ENCODE data around the gene IGFBP1.

Gene IGFBP1

DNA sequence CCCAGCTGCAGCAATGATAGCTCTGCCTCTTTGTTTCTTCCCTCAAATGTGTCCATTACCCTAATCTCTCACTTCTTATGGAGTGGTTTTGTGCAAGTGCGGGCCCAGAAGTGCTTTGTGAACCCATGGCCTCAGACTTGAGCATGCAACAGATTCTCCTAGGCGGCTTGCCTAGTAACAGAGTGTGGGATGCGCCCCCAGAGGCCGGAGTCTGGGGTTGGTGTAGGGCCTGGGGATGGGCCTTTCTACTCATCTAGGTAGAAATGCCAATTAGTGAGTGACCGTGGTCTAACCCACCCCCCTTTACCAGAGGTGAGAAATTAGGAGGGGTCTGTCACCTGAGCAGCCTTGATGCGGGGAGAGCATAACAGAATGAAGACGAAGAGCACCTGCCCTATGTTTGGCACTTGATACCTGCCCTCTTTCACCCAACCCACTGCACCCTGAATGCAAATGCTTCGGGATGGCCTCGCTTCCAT lies 7.0 kb upstream of the IGFBP1 start:
- no peak for DNase-seq

DNA sequence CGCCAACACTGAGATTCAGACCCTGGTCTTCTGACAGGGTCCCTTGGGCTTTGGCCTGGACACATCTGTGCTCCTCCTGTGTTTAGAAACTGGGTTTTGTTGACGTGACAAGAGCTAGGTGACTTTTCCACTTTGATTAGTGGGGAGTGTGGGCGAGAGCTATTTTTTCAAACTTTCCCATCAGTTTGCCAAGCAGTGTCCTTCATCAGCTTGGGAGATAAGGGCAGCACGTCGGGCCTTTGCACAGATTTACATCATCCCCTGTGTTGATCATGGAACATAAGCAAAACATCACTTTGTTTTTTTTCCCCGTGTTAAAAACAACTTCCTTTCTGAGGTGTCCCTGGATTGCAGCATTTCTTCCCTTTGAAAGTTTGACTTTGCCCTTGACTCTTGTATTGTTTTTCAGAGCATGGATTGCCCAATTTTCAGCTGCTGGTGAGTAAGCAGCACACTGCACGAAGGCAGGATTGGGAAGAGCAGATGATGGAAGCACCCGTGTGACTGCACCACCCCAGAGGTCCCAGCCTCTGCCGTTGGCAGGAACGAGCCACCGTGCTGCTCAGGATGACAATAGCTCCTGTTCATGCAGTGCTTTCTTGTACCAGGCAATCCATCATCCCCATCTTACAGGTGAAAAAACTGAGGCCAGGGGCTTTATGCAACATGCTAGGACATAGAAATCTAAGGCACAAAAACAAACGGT lies 6.4 kb upstream of the IGFBP1 start:
- no peak for DNase-seq

- DNase-seq: no peak
These were observed 5.8 kb upstream of the IGFBP1 start for GRCh38 chr7:45882465-45882810.

GRCh38 chr7:45884136-45884535 lies 4.2 kb upstream of the IGFBP1 start:
- DNase-seq: no peak

DNA sequence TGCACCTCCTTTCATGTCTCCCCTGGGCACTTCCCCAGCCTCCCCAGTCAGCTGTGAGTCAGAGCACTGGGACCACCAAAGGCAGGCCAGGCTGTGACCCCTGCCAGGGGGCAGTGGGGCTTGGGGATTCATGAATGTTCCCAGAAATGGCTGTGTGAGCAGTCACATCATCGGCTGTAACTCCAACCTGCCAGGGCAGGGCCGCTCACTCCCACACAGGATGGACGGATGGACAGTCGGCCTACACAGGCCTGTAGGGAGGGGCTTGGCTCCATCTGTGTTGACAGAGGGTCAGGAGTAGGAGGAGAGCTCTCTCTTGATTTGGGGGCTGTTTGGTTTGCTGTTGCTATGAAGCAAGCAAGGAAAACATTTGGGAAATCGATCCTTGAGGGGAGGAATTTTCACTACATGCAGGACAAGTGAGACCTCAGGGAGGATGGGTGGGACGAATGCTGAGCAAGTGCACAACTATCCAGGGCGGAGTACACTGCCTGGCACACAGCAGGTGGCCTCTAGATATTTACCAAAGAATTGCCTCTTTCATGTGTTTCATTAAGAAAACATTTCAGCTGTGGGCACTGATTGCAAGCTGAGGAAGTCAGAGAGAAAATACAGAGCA lies 2.9 kb upstream of the IGFBP1 start:
- peak; percentile 57 for DNase-seq

DNA sequence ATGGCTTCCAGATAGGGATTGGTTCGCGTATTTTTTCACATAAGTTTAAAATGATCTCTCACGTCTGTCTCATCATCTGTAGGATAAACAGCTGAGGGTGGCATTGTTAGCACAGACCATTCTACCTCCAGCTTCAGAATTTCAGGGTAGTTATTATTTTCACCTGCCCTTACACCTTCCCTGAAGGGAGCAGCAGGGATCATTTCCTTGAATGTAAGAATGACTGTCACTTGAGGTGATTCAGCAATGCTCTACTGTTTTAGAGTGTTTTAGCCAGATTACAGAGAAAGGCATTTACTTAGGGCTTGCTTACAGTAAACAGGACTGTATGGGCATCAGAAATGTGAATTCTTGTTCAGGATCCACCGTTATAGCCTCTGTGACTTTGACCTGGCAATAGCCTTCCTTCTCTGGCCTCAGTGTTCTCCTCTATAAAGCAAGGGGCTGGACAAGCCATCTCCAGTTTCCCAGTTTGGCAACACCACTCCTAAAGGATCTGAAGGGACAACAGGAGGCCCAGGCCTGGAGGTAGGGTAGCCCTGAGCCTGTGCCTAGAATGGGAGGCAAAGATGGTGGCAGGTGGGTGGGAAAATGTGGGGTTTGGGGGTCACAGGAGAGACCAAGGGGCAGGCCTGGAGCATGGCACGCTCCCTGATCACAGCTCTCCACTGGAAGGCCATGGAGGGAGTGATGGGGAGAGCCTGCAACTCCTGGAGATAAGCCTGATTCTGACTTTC lies 1.2 kb upstream of the IGFBP1 start:
- no peak for DNase-seq

GRCh38 chr7:45888993-45889366 lies 692 bp downstream of the IGFBP1 start:
- peak; percentile 49 for DNase-seq

DNA sequence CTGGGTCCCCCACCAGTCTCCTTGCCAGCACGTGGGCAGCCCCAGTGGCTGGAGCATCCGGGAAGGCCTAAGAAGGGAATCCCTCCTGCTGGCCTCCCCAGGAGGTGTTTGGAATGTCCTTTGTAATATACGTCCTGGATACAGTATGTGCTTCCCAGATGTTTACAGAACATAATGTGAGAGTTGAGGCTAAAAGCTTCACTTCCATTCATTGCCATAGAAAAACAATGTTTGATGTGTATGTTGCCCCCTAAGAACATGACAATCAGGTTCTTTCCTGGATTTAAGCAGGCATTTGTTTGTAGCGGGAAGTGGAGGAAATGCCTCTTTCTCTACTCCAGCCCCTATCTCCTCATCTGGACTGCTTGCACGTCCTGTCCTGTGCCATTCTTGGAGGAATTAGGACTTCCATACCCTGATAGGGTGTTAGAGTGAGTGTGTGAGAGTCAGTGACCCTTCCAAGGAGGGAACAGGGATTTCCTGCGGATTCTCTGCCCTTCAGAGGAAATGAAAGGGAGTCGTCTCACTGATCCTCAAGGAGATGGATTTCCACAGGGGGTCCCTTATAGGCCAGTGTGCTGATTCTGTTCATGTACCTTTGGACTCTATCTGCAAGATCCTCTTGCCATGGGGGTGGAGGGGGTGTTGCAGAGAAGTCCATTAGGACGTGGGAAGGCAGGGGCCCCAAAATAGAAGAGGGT lies 1.2 kb downstream of the IGFBP1 start:
- no peak for DNase-seq

DNA sequence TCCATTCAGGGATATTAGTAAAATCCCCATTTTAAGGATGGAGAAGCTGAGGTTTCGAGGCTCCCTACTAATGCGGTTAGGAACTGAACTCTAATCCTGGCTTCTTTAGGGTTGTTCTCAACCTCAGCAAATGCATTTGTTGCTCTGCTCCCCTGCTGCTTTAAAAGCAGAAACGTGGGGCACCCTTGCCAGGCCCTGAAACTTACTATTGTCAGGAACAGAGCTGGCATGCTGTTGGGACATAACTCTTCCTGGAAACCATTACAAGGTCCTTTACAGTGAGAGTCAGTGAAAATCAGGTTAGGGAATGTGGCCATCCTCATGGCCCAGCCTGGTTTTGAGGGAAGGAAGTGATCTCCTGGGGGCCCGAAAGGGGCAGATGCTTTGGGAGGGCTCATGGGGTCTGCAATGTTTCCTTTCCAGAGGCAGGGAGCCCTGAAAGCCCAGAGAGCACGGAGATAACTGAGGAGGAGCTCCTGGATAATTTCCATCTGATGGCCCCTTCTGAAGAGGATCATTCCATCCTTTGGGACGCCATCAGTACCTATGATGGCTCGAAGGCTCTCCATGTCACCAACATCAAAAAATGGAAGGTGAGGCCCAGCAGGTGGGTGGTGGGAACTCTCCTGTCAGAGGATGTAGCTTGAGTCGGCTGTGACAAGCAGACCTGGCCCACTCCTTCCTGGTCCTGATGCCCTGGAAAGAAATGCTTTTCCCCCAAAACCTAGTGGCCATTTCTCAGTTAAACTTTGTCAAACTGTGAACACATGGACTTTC lies 2.0 kb downstream of the IGFBP1 start:
- no peak for DNase-seq

DNA sequence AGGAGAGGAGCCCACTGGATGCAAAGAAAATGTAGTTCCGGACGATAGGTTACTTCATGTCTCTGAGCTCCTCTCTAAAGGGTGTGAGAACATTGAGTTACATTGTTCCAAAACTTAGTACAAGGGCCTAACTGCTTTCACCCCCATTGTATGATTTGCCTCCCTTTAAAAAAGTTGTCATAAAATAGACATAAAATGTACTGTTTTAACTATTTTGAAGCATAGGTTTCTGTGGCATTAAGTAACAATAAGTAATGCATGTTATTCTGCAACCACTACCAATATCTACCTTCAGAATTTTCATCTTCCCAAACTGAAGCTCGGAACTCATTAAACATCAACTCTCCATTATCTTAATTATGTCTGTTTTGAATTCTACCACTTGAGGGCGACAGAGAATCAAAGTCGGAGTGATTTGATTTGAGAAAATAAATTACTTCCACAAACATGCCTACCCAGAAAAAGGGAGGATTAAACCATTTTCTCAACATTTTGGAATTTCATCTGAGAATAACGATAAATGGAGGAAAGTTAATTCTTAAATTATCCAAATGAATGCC lies 2.7 kb downstream of the IGFBP1 start:
- no peak for DNase-seq

DNA sequence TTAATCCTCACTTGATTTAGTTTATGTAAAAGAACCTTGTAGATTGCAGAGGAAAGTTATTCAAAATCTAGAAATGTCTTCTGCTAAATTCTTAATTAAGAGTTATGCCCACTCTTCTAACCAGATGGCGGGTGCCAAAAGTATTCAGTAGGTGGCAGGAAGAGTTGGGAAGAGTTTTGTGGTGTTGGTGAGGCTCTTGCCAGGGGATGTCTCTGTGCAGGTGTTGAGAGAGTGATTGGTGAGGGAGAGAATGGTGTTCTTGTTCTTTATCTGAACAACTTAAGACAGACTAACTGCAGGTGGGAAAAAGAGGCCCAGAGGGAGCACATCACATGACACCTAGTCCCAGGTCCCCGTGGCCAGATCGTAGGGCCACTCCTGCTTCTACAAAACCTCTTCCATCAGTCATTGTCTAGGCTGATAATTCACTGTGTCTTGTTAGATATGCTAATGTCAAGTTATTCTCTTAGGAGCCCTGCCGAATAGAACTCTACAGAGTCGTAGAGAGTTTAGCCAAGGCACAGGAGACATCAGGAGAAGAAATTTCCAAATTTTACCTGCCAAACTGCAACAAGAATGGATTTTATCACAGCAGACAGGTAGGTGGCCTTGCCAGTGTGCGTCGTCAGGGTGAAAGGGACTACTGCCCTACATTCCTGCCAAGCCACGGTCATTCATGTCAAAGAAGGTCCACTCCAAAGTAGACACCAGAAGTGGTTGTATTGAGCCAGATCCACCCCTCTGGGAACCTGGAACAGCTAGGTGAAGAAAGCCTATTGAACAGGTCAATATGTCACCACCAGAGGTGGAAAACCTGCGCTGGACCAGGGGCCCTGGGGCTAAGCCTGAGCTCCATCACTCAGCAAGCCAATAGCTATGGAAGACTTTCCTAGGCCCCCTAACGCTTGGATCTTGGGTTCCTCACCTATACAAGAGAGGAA lies 3.4 kb downstream of the IGFBP1 start:
- no peak for DNase-seq

GRCh38 chr7:45892407-45893035 lies 4.2 kb downstream of the IGFBP1 start:
- DNase-seq: no peak

- DNase-seq: no peak
These were observed 5.2 kb downstream of the IGFBP1 start for GRCh38 chr7:45893374-45893995.

- no peak for DNase-seq
These were observed 5.8 kb downstream of the IGFBP1 start for GRCh38 chr7:45893996-45894664.

- DNase-seq: no peak
These were observed 6.4 kb downstream of the IGFBP1 start for GRCh38 chr7:45894665-45895062.

DNA sequence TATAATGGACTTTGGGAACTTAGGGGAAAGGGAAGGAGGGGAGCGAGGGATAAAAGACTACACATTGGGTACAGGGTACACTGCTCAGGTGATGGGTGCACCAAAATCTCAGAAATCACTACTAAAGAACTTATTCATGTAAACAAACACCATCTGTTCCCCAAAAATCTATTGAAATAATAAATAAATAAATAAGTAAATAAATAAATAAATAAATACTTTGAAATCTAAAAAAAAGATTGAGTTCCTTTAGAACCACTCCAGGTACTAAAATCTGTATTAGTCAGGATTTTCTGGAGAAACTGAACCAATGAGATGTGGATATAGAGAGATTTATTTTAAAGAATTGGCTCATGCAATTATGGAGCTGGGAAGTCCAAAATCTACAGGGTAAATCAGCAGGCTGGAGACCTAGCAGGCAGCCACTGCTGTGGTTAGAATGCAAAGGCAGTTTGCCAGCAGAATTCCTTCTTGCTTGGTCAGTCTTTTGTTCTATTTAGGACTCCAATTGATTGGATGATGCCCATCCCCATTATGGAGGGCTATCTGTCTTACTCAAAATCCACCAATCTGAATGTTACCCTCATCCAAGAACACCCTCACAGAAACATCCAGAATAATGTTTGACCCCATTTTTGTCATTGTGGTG lies 8.9 kb downstream of the IGFBP1 start:
- no peak for DNase-seq

DNA sequence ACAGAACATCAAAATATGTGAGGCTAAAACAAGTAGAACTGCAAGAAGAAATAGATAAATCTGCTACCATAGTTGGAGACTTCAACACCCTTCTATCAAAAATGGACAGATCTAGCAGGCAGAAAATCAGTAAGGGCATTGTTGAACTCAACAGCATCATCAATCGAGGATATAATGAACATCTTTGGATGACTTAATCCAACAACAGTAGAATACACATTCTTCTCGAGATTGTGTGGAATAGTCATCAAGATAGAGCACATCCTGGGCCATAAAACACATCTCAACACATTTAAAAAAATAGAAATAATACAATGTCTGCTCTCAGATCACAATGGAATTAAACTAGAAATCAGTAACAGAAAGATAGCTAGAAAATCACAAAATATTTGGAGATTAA lies 9.9 kb downstream of the IGFBP1 start:
- no peak for DNase-seq

- no peak for DNase-seq
These were observed 13.3 kb downstream of the IGFBP1 start for GRCh38 chr7:45901566-45901965.

DNA sequence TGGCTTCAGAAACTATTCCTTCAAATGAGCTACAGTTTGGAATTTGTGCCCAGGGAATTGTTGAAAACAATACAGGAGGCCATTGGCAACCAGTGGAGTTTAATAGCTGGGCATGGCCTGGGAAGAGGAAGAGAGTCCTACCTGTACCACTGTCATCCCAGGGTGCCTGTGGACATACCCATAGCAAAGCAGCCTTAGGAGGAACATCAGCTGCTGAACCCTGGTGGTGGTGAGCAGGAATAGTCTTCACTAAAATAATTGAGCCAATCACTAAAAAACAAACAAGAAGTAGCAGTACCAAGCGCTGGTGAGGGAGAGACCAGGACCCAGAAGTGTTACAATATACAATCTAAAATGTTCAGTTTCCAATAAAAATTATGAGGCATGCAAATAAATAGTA lies 14.5 kb downstream of the IGFBP1 start:
- no peak for DNase-seq
